Left cardiac atrium (tissue), 4 donors: ENCODE results near the gene PPFIA2. TPM values are rescaled to one million over a fixed set of nuclear protein-coding genes. Genes with fewer than 3 reads are reported as not detected.
A peak's percentile ranks its signal among the peaks of the same experiment; 100 is the strongest.

Source experiments
- ATAC-seq, 2 donors: fragments of 200-7000 bp; cut with Tn5 transposase; one replicate each; pipeline ENCODE4 v1.9.1; 2020; ENCODE audit warnings: mild to moderate bottlenecking in 2 of 2, moderate library complexity in 2 of 2
- DNase-seq: peaks from one replicate; pipeline ENCODE4 v3.0.0-alpha.2; 2020
- intact Hi-C, 2 donors: fragments of 100-400 bp; cut with DNase I; formaldehyde crosslinking; loops; one replicate each; pipeline versions ENCODE4 v1.14.1 to v1.15.1; 2022 to 2023
- total RNA-seq, 2 donors: library from RNA; stranded (reverse); fragmentation: NEBNext Ultra II Directional; extraction: Animal tissue kit (Norgen Biotek cat#: 25700); gene quantifications; one replicate each; pipeline ENCODE4 v1.2.1, GENCODE V29; 2021
- donor health status: DM: no; HTN: yes; CAD: no.
- donor health status: DM: no; HTN: yes; CAD: no; lungs with severe emphysema.
- donor health status: DM: yes; HTN: yes; CAD: no.
- donor health status: Dilated cardiomyopathy.

The PPFIA2 gene
- total RNA-seq, 2 donors from 2014 or later, result 0.35 to 1.3 TPM

DNA sequence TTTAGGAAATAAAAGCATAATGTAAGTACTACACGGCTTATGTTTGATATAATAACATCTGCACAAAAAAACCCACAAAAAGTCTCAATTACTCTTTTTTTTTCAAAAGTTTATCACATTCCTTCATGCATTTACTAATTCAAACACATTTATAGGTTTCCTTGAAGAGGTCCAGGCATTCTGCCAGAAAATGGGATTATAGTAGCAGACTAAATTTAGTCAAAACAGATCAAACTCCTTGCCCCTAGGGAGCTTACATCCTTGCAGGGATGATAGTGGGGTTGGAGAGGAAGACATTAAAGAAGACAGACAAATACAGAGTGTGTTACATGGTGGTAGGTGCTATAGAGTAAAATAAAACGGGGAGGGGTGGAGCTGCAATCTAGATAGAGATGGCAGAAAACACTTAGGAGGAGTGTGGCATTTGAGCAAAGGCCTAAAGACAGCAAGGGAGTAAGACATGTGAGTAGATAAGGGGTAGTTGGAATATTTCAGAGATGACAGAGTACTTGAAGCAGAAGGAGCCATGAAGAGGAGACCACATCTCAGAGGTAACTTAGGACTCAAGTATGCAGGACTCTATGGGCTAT is 266.9 kb downstream of the PPFIA2 start:
- DNase-seq, result no peak
- ATAC-seq, result no peak
- intact Hi-C loops, result no loop called here

- no peak for DNase-seq
- ATAC-seq, result no peak
- intact Hi-C loops, result no loop called here
Observed at GRCh38 chr12:81472934-81473333, 286.2 kb downstream of the PPFIA2 start.

- no peak for ATAC-seq
- DNase-seq, result no peak
- intact Hi-C loops, result no loop called here
Observed at GRCh38 chr12:81470923-81471322, 288.2 kb downstream of the PPFIA2 start.

- intact Hi-C loops, result no loop called here
- ATAC-seq, result no peak
- DNase-seq, result no peak
Observed at GRCh38 chr12:81468206-81468605, 290.9 kb downstream of the PPFIA2 start.

DNA sequence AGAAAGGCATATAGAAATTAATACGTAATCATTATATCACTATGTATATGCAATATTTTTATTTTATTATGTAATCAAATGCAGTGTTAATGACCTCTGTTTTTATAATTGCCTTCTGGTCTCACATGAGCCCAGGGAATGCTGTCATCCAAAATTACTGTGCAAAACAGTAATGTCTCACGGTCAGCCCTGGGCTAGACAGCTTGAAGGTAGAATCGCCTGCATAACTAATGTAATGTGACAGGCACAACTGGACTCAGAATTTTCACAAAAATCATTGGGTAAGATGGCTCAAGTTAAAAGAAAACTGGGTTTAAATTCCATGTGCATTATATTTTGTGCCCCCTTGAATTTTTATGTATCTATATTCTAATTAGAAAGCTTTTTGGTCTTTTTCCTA is 293.3 kb downstream of the PPFIA2 start:
- ATAC-seq, result no peak
- no peak for DNase-seq
- intact Hi-C loops, result no loop called here

- DNase-seq (no peak), ATAC-seq (no peak)
- intact Hi-C loops, result no loop called here
Observed at GRCh38 chr12:81465191-81465590, 294.0 kb downstream of the PPFIA2 start.

DNA sequence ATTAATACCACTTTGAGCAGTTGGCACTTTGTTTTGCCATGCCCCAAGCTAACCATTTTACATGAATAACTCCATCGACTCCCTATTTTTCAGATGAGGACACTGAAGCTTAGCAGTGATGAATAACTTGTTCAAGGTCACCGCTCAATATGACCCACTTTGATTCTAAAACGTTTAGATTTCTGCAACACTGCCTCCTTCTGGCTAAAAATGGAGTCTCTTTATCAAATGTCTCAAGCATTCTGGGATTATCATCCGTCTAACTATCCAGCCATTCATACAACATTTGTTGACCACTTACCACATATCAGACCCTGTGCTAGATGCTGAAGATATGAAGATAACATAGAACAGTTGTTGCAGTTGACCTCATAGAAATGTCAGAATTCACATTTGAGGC is 298.0 kb downstream of the PPFIA2 start:
- DNase-seq, result no peak
- no peak for ATAC-seq
- intact Hi-C loops, result no loop called here

DNA sequence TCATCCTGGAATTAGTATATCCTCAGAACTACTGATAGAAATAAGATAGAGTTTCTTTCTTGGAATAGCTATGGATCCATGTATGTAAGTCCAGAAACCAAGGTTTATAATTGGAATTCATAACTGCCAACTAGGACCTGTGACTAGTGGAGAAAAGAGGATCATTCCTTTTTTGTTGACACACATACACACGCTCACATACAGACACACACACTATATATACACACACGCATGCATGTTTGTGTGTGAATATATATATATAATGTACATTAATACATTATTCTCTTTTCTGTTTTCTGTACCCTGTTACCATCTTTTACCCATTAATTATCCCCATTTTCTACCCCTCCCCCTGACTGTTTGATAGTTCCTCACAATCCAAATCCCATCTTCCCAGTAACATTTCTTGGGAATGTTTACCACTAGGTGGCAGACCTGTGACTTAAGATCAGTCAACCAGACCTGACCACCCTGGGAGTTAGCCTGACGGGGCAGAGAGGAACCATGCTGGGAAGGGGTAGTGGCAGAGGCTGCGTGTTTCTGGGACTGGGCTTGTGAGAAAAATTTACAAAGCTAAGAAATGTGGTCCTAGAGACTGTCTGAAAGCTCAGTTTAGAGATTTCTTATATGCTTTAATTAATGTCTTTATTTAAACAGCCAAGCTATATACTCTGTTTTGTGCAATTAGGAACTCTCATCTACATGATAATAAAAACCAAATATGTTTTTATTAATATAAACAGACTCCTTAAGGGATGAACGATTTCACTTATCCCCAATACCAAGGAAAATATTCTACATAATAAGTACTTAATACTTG is 308.0 kb downstream of the PPFIA2 start:
- intact Hi-C loops, result loop anchor here (1.0 to 5.0 kb wide), 2 partner anchors 176 kb away; no protein-coding TSS in a partner anchor
- ATAC-seq, result peak; percentile 76 to 81
- DNase-seq, result peak; percentile 21

DNA sequence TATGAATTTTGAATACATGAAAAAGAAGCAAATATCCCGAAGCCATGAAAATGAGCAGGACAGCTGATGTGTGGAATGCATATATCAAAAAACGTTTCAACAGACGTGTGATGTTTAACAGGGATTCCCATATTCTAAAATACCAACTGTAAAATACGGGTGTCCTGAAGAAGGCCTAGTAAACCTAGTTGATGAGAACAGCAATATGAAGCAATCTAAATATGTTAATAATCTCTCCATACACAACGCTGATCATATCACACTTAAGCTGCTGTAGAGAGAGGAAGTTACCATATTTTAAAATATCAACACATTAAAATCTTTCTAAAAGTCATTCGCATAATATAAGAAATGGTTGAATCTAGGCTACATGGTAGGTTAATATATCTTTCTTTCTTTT is 317.5 kb downstream of the PPFIA2 start:
- DNase-seq, result no peak
- ATAC-seq, result no peak
- intact Hi-C loops, result no loop called here

- intact Hi-C loops, result no loop called here
- DNase-seq, result no peak
- ATAC-seq, result no peak
Observed at GRCh38 chr12:81440001-81440400, 319.1 kb downstream of the PPFIA2 start.

GRCh38 chr12:81439344-81439743 is 319.8 kb downstream of the PPFIA2 start:
- intact Hi-C loops, result no loop called here

GRCh38 chr12:81417056-81417455 is 342.1 kb downstream of the PPFIA2 start:
- DNase-seq (no peak), ATAC-seq (no peak)
- intact Hi-C loops, result no loop called here

More at GRCh38 chr12:81439344-81439743, 319.8 kb downstream of the PPFIA2 start:
- no peak for ATAC-seq
- no peak for DNase-seq

DNA sequence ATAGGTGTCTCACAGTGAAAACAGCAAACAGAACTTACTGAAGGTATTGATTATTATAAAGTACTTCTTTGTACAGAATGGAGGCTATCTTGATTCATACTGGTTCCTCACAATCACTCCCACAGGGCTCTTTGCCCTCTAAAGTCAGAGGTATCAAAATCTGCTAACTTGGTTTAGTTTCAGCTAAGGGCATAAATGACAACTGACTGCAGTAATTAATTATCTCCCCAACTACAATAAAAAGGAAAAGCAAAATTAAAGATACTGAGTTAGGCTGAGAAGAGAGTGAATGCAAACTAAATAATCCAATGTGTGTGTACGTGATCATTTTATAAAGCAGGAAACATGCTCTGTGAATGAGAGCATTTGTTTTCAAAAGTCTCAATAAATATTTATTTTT is 342.6 kb downstream of the PPFIA2 start:
- intact Hi-C loops, result no loop called here
- ATAC-seq, result no peak
- no peak for DNase-seq

GRCh38 chr12:81414441-81414840 is 344.7 kb downstream of the PPFIA2 start:
- intact Hi-C loops, result no loop called here
- no peak for ATAC-seq
- no peak for DNase-seq

DNA sequence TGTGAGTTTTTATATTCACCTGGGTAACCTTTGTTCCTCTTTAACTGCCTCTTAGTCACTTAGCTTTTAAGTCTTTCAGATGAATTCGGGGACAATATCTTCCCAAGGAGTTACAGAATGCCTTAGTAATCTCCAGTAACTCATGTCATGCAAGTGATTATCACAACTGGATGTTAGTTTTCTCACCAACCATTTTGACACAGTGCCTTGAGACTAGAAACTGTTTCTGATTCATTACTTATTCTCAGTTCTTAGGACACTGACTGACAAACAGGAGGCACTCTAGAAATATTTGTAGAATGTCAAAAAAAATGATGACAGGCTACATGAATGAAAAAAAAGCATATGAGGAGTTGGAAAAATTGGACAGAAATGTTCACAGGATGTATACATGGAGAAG is 346.2 kb downstream of the PPFIA2 start:
- DNase-seq (no peak), ATAC-seq (no peak)
- intact Hi-C loops, result no loop called here

DNA sequence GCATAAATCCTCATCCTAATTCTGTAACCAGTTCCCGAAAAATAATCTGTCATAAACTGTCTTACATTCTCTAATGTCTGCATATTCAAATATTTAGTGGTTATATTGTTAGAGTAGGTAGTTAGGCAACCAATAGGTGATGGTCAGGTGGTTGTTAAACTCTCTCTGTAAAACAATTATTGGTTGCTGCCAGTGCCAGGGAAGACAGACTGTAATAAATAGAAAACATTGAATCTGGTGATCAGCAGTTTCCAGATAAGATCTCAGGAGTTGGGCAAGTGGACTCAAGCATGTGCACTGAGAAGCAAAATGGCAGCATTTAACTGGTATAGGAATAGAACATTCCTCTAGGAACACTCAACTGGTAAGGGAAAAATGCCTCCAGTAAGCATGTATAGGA is 355.8 kb downstream of the PPFIA2 start:
- intact Hi-C loops, result no loop called here
- DNase-seq, result no peak
- no peak for ATAC-seq

GRCh38 chr12:81401241-81401640 is 357.9 kb downstream of the PPFIA2 start:
- intact Hi-C loops, result no loop called here
- DNase-seq, result no peak
- no peak for ATAC-seq

DNA sequence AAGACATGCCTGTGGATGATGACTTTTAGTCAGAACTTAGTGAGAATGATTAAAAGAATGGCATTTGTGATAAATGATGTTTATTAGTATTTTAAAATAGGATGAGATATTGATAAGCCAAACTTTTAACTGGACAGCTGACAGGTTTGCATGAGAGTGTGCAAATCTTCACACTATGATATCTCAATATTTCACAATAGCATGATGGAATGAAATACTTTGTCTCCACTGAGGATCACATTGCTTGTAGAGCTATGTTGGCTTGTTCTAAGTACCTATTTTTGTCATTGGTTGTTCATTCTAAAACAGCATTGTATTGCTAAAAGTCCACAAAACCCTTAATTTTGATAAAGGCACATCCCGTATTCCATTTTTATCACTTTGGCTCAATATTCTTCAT is 359.1 kb downstream of the PPFIA2 start:
- no peak for ATAC-seq
- intact Hi-C loops, result no loop called here

GRCh38 chr12:81395431-81395830 is 363.7 kb downstream of the PPFIA2 start:
- intact Hi-C loops, result no loop called here
- DNase-seq, result no peak
- ATAC-seq, result no peak

More for the DNA sequence above, 359.1 kb downstream of the PPFIA2 start:
- DNase-seq, result no peak

DNA sequence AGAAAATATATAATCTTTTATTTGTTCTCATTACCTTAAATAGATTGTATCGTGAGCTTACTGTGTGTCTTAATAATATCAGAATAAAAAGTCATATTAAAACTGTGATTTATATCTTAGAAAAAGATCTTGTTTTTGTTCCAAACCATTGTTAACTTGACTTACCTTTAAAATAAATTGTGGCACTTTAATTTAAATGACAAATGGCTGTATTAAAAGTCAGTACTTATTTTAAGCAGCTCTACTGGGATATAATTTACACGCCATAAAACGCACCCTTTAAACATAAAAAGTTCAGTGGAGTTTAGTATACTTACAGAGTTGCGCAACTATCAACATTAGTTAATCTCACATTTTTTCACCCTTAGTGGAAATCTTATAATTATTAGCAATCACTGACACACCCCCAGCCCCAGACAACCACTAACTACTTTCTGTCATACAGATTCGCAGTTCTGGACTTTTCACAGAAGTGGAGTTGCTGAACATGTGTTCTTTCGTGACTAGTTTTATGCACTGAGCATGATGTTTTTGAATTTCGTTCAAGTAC is 369.5 kb downstream of the PPFIA2 start:
- intact Hi-C loops, result no loop called here
- no peak for DNase-seq
- ATAC-seq, result no peak

- intact Hi-C loops, result no loop called here
- ATAC-seq, result no peak
- no peak for DNase-seq
Observed at GRCh38 chr12:81386101-81386500, 373.0 kb downstream of the PPFIA2 start.
